K562 (cell line): ENCODE results near the gene PRPF6. TPM values are rescaled to one million over a fixed set of nuclear protein-coding genes. Genes with fewer than 3 reads are reported as not detected.

Experiments
- ARID1B ChIP-seq: fragments of 450-650 bp; IDR thresholded peaks from 2 replicates; pipeline ENCODE4 v1.6.1; 2016; ENCODE audit warnings: antibody characterized with exemption, mild to moderate bottlenecking, inconsistent platforms
- ETV5 ChIP-seq: sonication (generic); formaldehyde crosslinking; IDR thresholded peaks from 2 replicates; pipeline ENCODE4 v1.4.0; 2020; ENCODE audit warnings: low read depth, mild to moderate bottlenecking, missing genetic modification reagents
- FOXK1 ChIP-seq: sonication (generic); formaldehyde crosslinking; IDR thresholded peaks from 2 replicates; pipeline ENCODE4 v1.8.0; 2022; ENCODE audit warnings: missing genetic modification reagents, mild to moderate bottlenecking, borderline replicate concordance
- HMGN3 ChIP-seq: IDR thresholded peaks from 2 replicates; pipeline ENCODE4 v1.6.1; 2011; ENCODE audit warnings: borderline replicate concordance, low read depth, mild to moderate bottlenecking, mixed read lengths, low read length; ENCODE audit not compliant: insufficient read length; ENCODE audit errors: extremely low read depth
- PML ChIP-seq: IDR thresholded peaks from 2 replicates; pipeline ENCODE4 v1.6.1; 2012; ENCODE audit warnings: low read length, inconsistent platforms
- RFX5 ChIP-seq: IDR thresholded peaks from 2 replicates; pipeline ENCODE4 v1.6.1; 2011; ENCODE audit warnings: low read depth, mild to moderate bottlenecking, improper control_type of control experiment, low read length
- SUPT5H ChIP-seq: fragments of 450-650 bp; IDR thresholded peaks from 2 replicates; pipeline ENCODE4 v1.6.1; 2016
- U2AF2 ChIP-seq: fragments of 200-400 bp; formaldehyde crosslinking; optimal IDR thresholded peaks from 2 replicates; pipeline ENCODE3; 2017; ENCODE audit warnings: low read depth, mild to moderate bottlenecking, low read length
- XRCC5 ChIP-seq: fragments of 200-400 bp; formaldehyde crosslinking; IDR thresholded peaks from 2 replicates; pipeline ENCODE4 v1.6.1; 2017; ENCODE audit warnings: low read depth, mild to moderate bottlenecking, low read length
- ZFX ChIP-seq: sonication (generic); formaldehyde crosslinking; IDR thresholded peaks from 2 replicates; pipeline ENCODE4 v1.8.0; 2022; ENCODE audit warnings: mild to moderate bottlenecking, missing genetic modification reagents, moderate library complexity
- ZNF444 ChIP-seq: fragments of 250-450 bp; sonication (Bioruptor Pico); IDR thresholded peaks from 2 replicates; pipeline ENCODE4 v1.4.0; 2020; ENCODE audit warnings: mild to moderate bottlenecking, moderate library complexity
- ZNF766 ChIP-seq: fragments of 200-800 bp; sonication (Bioruptor generic); conservative IDR thresholded peaks from 2 replicates; pipeline ENCODE4 v1.6.1; 2016; ENCODE audit warnings: missing genetic modification characterization, missing compliant biosample characterization
- polyA plus RNA-seq, 8 experiments: library from polyadenylated mRNA; depleted of rRNA in 4 of 8; stranded (reverse) in 5 of 8; unstranded in 3 of 8; fragments of >200 nt; fragmentation: Nextera tagmentation in 2 of 8; fragmentation: Illumina TruSeq in 1 of 8; extraction: Ambion mirVana in 2 of 8; extraction: Trizol in 1 of 8; gene quantifications; 2 replicates each; pipeline versions ENCODE4 v1.2.1 to v1.2.3, GENCODE V29; 2011 to 2014; ENCODE audit warnings: inconsistent platforms in 1 of 8, missing spikeins in 1 of 8
- total RNA-seq, 7 experiments: library from RNA; depleted of rRNA in 6 of 7; stranded (reverse); fragments of >200 nt in 6 of 7; fragmentation: Illumina TruSeq in 2 of 7; extraction: Trizol in 2 of 7; gene quantifications; 2 replicates each; pipeline versions ENCODE4 v1.2.1 to v1.2.3, GENCODE V29; 2011 to 2021; ENCODE audit warnings: low replicate concordance in 1 of 7
- TF ChIP-seq, protein P1 (sequence below): fragments of 450-650 bp; IDR thresholded peaks from 2 replicates; pipeline ENCODE4 v1.6.1; 2017; ENCODE audit warnings: antibody characterized with exemption
- TF ChIP-seq, protein P2 (sequence below): sonication (generic); formaldehyde crosslinking; IDR thresholded peaks from 2 replicates; pipeline ENCODE4 v1.8.0; 2022; ENCODE audit warnings: mild to moderate bottlenecking, missing genetic modification reagents
- TF ChIP-seq, protein P3 (sequence below): sonication (generic); formaldehyde crosslinking; IDR thresholded peaks from 2 replicates; pipeline ENCODE4 v1.8.1; 2023; ENCODE audit warnings: mild to moderate bottlenecking, missing genetic modification reagents
- TF ChIP-seq, protein P4 (sequence below), 2 experiments: fragments of 450-650 bp; conservative IDR thresholded peaks; 2 replicates each; pipeline ENCODE4 v1.6.1; 2017; ENCODE audit warnings: mild to moderate bottlenecking in 2 of 2, moderate library complexity in 2 of 2

PRPF6 gene
- total and polyA plus RNA-seq, 9 of the 15 experiments (the other 6 are each of a cell fraction or from before 2014, with no cell fraction given) = 4.2 to 83.2 (median 59.9) TPM

DNA sequence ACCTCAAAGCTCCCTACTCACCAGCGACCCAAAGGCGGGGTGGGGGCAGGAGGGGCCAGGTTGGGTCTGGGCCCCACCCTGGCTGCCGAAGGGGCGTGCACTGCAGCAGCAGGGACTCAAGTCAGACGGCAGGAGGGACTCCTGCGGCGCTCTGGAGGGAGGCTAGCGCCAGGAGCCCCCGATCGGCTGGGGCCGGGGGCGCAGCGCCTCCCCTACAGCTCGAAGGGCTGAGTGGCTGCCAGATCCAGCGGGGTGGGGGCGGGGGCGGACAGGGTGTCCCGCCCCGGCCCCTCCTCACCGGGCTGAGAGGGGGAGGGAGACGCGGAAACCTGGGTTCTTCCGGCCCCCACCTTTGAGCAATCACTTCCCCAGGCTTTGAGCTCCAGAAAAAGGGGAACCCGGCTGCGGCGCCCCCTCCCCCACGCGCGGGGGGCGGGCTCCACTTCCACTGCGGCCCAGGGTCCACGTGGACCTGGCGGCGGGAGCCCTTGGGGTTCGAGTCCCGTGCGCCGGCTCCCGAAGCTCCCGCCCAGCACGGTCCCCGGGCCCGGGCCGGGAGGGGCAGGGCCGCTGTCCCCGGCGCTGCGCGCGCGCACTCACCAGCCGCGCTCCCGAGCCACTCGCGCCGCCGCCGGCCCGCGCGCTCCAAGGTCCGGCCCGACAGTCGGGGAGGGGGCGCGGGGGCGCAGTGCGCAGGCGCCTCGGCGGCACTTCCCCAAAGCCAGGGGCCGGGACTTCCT lies 98.5 kb downstream of the PRPF6 start, which contains the start of gene RGS19 (continued):
- peak; percentile 32; the same call in 1 of the 2 replicates for TF ChIP-seq ARID1B
- peak; percentile 76 for TF ChIP-seq HMGN3
- no peak for TF ChIP-seq PML
- TF ChIP-seq, protein P1, sequence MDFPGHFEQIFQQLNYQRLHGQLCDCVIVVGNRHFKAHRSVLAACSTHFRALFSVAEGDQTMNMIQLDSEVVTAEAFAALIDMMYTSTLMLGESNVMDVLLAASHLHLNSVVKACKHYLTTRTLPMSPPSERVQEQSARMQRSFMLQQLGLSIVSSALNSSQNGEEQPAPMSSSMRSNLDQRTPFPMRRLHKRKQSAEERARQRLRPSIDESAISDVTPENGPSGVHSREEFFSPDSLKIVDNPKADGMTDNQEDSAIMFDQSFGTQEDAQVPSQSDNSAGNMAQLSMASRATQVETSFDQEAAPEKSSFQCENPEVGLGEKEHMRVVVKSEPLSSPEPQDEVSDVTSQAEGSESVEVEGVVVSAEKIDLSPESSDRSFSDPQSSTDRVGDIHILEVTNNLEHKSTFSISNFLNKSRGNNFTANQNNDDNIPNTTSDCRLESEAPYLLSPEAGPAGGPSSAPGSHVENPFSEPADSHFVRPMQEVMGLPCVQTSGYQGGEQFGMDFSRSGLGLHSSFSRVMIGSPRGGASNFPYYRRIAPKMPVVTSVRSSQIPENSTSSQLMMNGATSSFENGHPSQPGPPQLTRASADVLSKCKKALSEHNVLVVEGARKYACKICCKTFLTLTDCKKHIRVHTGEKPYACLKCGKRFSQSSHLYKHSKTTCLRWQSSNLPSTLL = no peak
- no peak for TF ChIP-seq XRCC5
- no peak for TF ChIP-seq U2AF2
- TF ChIP-seq ZNF766 (CRISPR knock-in tag) = peak; percentile 52; the same call in 1 of the 2 replicates
- TF ChIP-seq SUPT5H = peak; percentile 49
- TF ChIP-seq ETV5 (CRISPR knock-in tag) = 0 out of 2 replicates have a peak, but pooled peaks have one; percentile 37
- TF ChIP-seq, protein P2, sequence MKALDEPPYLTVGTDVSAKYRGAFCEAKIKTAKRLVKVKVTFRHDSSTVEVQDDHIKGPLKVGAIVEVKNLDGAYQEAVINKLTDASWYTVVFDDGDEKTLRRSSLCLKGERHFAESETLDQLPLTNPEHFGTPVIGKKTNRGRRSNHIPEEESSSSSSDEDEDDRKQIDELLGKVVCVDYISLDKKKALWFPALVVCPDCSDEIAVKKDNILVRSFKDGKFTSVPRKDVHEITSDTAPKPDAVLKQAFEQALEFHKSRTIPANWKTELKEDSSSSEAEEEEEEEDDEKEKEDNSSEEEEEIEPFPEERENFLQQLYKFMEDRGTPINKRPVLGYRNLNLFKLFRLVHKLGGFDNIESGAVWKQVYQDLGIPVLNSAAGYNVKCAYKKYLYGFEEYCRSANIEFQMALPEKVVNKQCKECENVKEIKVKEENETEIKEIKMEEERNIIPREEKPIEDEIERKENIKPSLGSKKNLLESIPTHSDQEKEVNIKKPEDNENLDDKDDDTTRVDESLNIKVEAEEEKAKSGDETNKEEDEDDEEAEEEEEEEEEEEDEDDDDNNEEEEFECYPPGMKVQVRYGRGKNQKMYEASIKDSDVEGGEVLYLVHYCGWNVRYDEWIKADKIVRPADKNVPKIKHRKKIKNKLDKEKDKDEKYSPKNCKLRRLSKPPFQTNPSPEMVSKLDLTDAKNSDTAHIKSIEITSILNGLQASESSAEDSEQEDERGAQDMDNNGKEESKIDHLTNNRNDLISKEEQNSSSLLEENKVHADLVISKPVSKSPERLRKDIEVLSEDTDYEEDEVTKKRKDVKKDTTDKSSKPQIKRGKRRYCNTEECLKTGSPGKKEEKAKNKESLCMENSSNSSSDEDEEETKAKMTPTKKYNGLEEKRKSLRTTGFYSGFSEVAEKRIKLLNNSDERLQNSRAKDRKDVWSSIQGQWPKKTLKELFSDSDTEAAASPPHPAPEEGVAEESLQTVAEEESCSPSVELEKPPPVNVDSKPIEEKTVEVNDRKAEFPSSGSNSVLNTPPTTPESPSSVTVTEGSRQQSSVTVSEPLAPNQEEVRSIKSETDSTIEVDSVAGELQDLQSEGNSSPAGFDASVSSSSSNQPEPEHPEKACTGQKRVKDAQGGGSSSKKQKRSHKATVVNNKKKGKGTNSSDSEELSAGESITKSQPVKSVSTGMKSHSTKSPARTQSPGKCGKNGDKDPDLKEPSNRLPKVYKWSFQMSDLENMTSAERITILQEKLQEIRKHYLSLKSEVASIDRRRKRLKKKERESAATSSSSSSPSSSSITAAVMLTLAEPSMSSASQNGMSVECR (CRISPR knock-in tag) = no peak; the same call in 1 of the 2 replicates
- peak; percentile 83; the same call in 1 of the 2 replicates for TF ChIP-seq ZNF444 (CRISPR knock-in tag)
- TF ChIP-seq FOXK1 (CRISPR knock-in tag) = no peak
- TF ChIP-seq, protein P3, sequence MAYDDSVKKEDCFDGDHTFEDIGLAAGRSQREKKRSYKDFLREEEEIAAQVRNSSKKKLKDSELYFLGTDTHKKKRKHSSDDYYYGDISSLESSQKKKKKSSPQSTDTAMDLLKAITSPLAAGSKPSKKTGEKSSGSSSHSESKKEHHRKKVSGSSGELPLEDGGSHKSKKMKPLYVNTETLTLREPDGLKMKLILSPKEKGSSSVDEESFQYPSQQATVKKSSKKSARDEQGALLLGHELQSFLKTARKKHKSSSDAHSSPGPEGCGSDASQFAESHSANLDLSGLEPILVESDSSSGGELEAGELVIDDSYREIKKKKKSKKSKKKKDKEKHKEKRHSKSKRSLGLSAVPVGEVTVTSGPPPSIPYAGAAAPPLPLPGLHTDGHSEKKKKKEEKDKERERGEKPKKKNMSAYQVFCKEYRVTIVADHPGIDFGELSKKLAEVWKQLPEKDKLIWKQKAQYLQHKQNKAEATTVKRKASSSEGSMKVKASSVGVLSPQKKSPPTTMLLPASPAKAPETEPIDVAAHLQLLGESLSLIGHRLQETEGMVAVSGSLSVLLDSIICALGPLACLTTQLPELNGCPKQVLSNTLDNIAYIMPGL (CRISPR knock-in tag) = no peak
- TF ChIP-seq, protein P4, sequence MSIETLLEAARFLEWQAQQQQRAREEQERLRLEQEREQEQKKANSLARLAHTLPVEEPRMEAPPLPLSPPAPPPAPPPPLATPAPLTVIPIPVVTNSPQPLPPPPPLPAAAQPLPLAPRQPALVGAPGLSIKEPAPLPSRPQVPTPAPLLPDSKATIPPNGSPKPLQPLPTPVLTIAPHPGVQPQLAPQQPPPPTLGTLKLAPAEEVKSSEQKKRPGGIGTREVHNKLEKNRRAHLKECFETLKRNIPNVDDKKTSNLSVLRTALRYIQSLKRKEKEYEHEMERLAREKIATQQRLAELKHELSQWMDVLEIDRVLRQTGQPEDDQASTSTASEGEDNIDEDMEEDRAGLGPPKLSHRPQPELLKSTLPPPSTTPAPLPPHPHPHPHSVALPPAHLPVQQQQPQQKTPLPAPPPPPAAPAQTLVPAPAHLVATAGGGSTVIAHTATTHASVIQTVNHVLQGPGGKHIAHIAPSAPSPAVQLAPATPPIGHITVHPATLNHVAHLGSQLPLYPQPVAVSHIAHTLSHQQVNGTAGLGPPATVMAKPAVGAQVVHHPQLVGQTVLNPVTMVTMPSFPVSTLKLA (conservative IDR thresholded peaks at IDR 0.05) = peak; percentile 67 to 86; a peak in 3 of 4 replicates
- peak; percentile 71 for TF ChIP-seq ZFX
- TF ChIP-seq RFX5 = no peak
